ENCODE data around the gene TMEM151B. TPM values are rescaled to one million over a fixed set of nuclear protein-coding genes. Genes with fewer than 3 reads are reported as not detected.

TMEM151B gene
- total and polyA plus RNA-seq, 9 of the 15 experiments (the other 6 are each of a cell fraction or from before 2014, with no cell fraction given) = not detected

DNA sequence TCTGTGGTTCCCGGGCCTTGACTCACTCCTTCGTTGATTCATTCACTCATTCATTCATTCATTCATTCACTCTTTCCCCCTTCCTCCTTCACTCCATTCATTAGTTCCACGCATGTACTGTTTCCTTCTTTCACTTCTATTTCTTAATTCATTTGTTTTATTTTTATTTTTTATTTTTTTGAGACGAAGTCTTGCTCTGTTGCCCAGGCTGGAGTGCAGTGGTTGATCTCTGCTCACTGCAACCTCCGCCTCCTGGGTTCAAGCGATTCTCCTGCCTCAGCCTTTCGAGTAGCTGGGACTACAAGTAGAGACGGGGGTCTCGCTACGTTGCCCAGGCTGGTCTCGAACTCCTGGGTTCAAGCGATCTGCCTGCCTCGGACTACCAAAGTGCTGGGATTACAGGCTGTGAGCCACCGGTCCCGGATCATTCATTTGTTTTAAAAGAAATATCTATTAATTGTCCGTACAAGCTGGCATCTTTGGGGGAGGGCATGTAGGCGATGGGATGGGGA is 4.5 kb upstream of the TMEM151B start (continued):
- TF ChIP-seq HDGF (IDR thresholded peaks at IDR 0.05) (0 out of 2 replicates have a peak, but pooled peaks have one; percentile 87), MIER1 (IDR thresholded peaks at IDR 0.05; ENCODE audit: low read depth) (0 out of 2 replicates have a peak, but pooled peaks have one; percentile 61), JUND (IDR thresholded peaks at IDR 0.05; ENCODE audit: borderline replicate concordance, low read depth, low read length) (peak; percentile 59; the same call in 1 of the 2 replicates), JUND (tag; IDR thresholded peaks at IDR 0.05; ENCODE audit: borderline replicate concordance, low read depth, low read length) (no peak; the same call in 2 of the 3 replicates), BCOR (IDR thresholded peaks at IDR 0.05) (peak; percentile 86), FOS (IDR thresholded peaks at IDR 0.05; ENCODE audit: extremely low read depth, insufficient read length) (no peak), GTF2A2 (tag; IDR thresholded peaks at IDR 0.05) (no peak), NFATC3 (IDR thresholded peaks at IDR 0.05) (peak; percentile 78; the same call in 1 of the 2 replicates), ARID2 (IDR thresholded peaks at IDR 0.05) (0 out of 2 replicates have a peak, but pooled peaks have one; percentile 42), SMAD4 (CRISPR knock-in tag; conservative IDR thresholded peaks at IDR 0.05) (no peak), RBM17 (IDR thresholded peaks at IDR 0.05; ENCODE audit: borderline replicate concordance, low read depth, low read length) (no peak), ZNF561 (CRISPR knock-in tag; conservative IDR thresholded peaks at IDR 0.05) (no peak), NR2C2 (CRISPR knock-in tag; IDR thresholded peaks at IDR 0.05) (no peak), NR2C2 (tag; IDR thresholded peaks at IDR 0.05) (no peak), ZNF75A (CRISPR knock-in tag; IDR thresholded peaks at IDR 0.05) (no peak), DNMT1 (IDR thresholded peaks at IDR 0.05) (no peak), TSC22D4 (tag; IDR thresholded peaks at IDR 0.05) (no peak), DPF2 (IDR thresholded peaks at IDR 0.05) (peak; percentile 84)
- TF ChIP-seq, protein P1, sequence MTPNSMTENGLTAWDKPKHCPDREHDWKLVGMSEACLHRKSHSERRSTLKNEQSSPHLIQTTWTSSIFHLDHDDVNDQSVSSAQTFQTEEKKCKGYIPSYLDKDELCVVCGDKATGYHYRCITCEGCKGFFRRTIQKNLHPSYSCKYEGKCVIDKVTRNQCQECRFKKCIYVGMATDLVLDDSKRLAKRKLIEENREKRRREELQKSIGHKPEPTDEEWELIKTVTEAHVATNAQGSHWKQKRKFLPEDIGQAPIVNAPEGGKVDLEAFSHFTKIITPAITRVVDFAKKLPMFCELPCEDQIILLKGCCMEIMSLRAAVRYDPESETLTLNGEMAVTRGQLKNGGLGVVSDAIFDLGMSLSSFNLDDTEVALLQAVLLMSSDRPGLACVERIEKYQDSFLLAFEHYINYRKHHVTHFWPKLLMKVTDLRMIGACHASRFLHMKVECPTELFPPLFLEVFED (CRISPR knock-in tag; conservative IDR thresholded peaks at IDR 0.05) = 0 out of 2 replicates have a peak, but pooled peaks have one; percentile 24
- TF ChIP-seq, protein P2, sequence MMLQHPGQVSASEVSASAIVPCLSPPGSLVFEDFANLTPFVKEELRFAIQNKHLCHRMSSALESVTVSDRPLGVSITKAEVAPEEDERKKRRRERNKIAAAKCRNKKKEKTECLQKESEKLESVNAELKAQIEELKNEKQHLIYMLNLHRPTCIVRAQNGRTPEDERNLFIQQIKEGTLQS (IDR thresholded peaks at IDR 0.05) = peak; percentile 43; the same call in 1 of the 2 replicates
- TF ChIP-seq, protein P2 (CRISPR knock-in tag; conservative IDR thresholded peaks at IDR 0.05) = no peak
- TF ChIP-seq, protein P3, sequence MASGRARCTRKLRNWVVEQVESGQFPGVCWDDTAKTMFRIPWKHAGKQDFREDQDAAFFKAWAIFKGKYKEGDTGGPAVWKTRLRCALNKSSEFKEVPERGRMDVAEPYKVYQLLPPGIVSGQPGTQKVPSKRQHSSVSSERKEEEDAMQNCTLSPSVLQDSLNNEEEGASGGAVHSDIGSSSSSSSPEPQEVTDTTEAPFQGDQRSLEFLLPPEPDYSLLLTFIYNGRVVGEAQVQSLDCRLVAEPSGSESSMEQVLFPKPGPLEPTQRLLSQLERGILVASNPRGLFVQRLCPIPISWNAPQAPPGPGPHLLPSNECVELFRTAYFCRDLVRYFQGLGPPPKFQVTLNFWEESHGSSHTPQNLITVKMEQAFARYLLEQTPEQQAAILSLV (tag; IDR thresholded peaks at IDR 0.05) = no peak
- TF ChIP-seq, protein P4, sequence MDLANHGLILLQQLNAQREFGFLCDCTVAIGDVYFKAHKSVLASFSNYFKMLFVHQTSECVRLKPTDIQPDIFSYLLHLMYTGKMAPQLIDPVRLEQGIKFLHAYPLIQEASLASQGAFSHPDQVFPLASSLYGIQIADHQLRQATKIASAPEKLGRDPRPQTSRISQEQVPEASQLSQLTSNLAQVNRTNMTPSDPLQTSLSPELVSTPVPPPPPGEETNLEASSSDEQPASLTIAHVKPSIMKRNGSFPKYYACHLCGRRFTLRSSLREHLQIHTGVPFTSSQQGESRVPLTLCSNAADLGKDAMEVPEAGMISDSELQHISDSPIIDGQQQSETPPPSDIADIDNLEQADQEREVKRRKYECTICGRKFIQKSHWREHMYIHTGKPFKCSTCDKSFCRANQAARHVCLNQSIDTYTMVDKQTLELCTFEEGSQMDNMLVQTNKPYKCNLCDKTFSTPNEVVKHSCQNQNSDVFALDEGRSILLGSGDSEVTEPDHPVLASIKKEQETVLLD (IDR thresholded peaks at IDR 0.05) = peak; percentile 55
- TF ChIP-seq, protein P5, sequence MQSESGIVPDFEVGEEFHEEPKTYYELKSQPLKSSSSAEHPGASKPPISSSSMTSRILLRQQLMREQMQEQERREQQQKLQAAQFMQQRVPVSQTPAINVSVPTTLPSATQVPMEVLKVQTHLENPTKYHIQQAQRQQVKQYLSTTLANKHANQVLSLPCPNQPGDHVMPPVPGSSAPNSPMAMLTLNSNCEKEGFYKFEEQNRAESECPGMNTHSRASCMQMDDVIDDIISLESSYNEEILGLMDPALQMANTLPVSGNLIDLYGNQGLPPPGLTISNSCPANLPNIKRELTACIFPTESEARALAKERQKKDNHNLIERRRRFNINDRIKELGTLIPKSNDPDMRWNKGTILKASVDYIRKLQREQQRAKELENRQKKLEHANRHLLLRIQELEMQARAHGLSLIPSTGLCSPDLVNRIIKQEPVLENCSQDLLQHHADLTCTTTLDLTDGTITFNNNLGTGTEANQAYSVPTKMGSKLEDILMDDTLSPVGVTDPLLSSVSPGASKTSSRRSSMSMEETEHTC (IDR thresholded peaks at IDR 0.05) = no peak

All from K562 (cell line).